ENCODE data around the gene RNASE11.

GRCh38 chr14:20615996-20616395 is 28.2 kb upstream of the RNASE11 start:
- TF ChIP-seq POLR2A (IDR thresholded peaks at IDR 0.05; ENCODE audit: low read depth) (no peak), CTCF (IDR thresholded peaks at IDR 0.05) (no peak), POLR2AphosphoS5 (IDR thresholded peaks at IDR 0.05) (no peak)
